ENCODE data around the gene RELT. TPM values are rescaled to one million over a fixed set of nuclear protein-coding genes. Genes with fewer than 3 reads are reported as not detected.

The RELT gene
- total and polyA plus RNA-seq, 3 experiments from 2014 or later, result 7.5 to 23.4 (median 23.4) TPM

DNA sequence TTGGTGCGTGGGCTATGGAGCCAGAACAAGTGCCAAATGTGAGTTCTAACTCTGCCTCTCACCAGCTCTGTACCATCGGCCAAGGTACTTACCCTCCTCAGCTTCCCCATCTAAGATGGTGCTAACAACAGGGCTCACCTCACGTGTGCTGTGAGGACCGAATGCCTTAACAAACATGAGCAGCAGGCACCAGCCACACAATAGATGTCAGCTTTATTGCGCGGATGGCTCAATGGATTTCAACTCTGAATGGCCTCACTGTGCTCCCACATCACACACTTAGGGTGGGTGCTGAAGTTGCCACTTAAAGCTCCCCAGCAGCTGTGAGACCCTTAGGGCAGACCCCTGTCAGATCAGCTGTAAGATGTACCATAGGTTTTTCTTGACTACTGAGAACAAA is 24.1 kb downstream of the RELT start:
- Mint-ChIP-seq H3K9me3 (no peaks in the 10 kb centered on the region), H3K4me1 (no peaks in the 10 kb centered on the region), H3K27me3 (no peaks in the 10 kb centered on the region), H3K4me3 (peak overlapping the region in 1 of 7 donors; percentile 28), H3K27ac (peak overlapping the region; percentile 19 to 81 (median 69)), H3K36me3 (peaks cover 0 to 21% (median 0%) of the 10 kb centered on the region in 3 donors)
- Histone ChIP-seq H3K4me3 (ENCODE audit: low read length) (no peak overlapping the region), H3K36me3 (ENCODE audit: insufficient read depth, low read length) (no peaks in the 10 kb centered on the region), H3K27ac (ENCODE audit: low read depth, low read length) (no peak overlapping the region), H3K4me1 (ENCODE audit: insufficient read depth, low read length) (no peaks in the 10 kb centered on the region), H3K9me3 (ENCODE audit: low read length) (no peaks in the 10 kb centered on the region), H3K27me3 (ENCODE audit: insufficient read depth, low read length, poor library complexity, severe bottlenecking) (no peaks in the 10 kb centered on the region)
- POLR2A ChIA-PET, result interaction anchor here (0.6 kb wide), 1 partner anchor 97 kb away, joined by 3 read pairs; no protein-coding TSS in a partner anchor
- no peak for DNase-seq
- CTCF ChIA-PET, result interaction anchor here (2.3 to 9.1 kb wide), 3 partner anchors 50 to 65 kb away, joined by 5 to 190 read pairs (median 5); no protein-coding TSS in a partner anchor

DNA sequence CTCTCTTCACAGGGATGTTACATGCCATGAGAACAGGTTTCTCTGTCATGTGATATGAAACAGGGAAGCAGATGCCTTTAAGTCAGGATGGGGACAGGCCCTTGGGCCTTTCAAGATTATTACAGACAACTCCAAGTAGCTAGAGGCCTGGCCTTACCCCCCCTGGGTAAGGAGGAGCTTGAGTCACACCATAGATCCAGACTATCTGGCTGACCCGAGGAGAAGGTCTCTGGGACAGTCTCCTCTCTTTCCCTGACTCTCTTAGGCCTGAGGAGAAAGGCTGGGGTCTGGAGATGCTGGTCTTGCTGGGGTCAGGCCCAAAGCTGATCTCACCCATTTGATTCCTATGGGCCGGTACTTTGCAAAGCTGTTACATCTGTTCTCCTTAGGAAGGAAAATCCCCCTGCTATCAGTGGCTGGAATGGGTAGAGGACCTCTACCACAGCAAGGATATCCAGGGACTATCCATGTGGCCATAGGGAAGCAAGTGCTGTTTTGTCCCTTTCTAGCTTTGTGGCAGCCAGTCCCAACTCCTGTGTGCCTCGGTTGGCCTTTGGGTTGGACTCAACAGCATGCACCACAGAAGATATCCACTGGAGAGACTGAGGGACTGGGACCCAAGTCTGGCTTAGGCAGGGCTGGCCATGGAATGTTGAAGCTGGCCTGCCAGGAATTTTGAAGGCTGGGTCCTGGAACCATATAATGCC is 25.2 kb downstream of the RELT start:
- H3K4me3 ChIP-seq (ENCODE audit: low read length), result no peak overlapping the region
- POLR2A ChIA-PET, result no interaction called here
- Mint-ChIP-seq H3K4me1 (no peaks in the 10 kb centered on the region), H3K27me3 (no peaks in the 10 kb centered on the region), H3K27ac (peak overlapping the region in 4 of 8 donors; percentile 26 to 66 (median 52)), H3K4me3 (no peak overlapping the region), H3K9me3 (no peaks in the 10 kb centered on the region), H3K36me3 (peaks cover 0 to 24% (median 0%) of the 10 kb centered on the region in 3 donors)
- DNase-seq, result no peak
- H3K27me3 ChIP-seq (ENCODE audit: insufficient read depth, low read length, poor library complexity, severe bottlenecking), result no peaks in the 10 kb centered on the region
- no peaks in the 10 kb centered on the region for H3K4me1 ChIP-seq (ENCODE audit: insufficient read depth, low read length)
- no peaks in the 10 kb centered on the region for H3K36me3 ChIP-seq (ENCODE audit: insufficient read depth, low read length)
- H3K9me3 ChIP-seq (ENCODE audit: low read length), result no peaks in the 10 kb centered on the region
- no peak overlapping the region for H3K27ac ChIP-seq (ENCODE audit: low read depth, low read length)
- CTCF ChIA-PET, result interaction anchor here (1.5 to 2.7 kb wide), 3 partner anchors 50 to 66 kb away, joined by 3 to 12 read pairs (median 5); no protein-coding TSS in a partner anchor

DNA sequence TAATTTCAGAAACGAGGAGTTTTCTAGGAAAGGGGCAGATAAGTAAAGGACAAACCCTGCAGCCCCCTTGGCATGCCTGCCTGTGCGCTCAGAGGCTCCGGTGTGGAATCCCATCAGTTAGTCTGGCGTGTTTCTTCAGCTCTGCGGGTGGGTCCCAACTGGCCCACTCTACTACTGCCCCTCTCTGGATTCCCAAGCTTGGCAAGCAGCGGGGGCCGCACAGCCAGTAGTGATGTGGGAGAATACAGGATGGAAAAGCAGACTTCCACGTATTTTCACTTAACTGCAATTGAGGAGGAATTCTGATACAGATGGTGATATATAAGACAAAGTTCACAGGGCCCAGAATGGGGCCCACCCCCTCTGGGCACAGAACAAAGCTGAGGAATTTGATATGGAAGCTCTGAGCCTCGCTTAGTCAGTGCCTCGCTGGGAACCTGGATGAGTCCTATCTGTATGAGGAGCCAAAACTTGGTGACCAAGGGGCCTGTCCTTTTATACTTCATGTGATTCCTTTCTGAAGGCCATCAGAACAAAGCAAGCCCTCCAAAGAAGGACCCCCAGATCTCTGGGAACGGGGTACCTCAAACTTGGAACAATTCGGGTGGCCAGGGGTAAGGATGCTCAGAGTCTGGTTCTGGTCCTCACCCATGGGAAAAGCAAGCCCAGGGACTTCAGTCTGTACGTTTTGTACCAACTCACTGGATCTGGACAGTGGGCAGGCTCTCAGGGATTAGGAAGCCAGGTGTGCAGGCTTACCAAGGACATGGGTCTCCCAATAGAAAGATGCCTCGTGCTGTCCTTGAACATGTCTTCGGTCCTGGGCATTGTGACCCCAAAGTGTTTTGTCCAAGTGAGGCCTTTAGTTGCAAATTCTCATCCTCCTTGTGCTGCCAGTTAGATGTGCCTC is 26.0 kb downstream of the RELT start:
- H3K4me1 Mint-ChIP-seq, result no peaks in the 10 kb centered on the region
- no peak overlapping the region for H3K4me3 Mint-ChIP-seq
- Histone ChIP-seq H3K27me3 (ENCODE audit: insufficient read depth, low read length, poor library complexity, severe bottlenecking) (no peaks in the 10 kb centered on the region), H3K4me3 (ENCODE audit: low read length) (no peak overlapping the region), H3K36me3 (ENCODE audit: insufficient read depth, low read length) (no peaks in the 10 kb centered on the region), H3K9me3 (ENCODE audit: low read length) (no peaks in the 10 kb centered on the region), H3K4me1 (ENCODE audit: insufficient read depth, low read length) (no peaks in the 10 kb centered on the region), H3K27ac (ENCODE audit: low read depth, low read length) (no peak overlapping the region)
- ChIA-PET POLR2A (no interaction called here), CTCF (interaction anchor here (0.9 to 2.7 kb wide), 5 partner anchors 9 to 259 kb away, joined by 3 to 12 read pairs (median 3); no protein-coding TSS in a partner anchor)
- H3K27me3 Mint-ChIP-seq, result no peaks in the 10 kb centered on the region
- peak in 1 of 5 donors; percentile 43 for DNase-seq
- H3K9me3 Mint-ChIP-seq, result no peaks in the 10 kb centered on the region
- H3K27ac Mint-ChIP-seq, result peak overlapping the region in 5 of 8 donors; percentile 12 to 80 (median 68)
- H3K36me3 Mint-ChIP-seq, result peaks cover 0 to 25% (median 0%) of the 10 kb centered on the region in 3 donors

DNA sequence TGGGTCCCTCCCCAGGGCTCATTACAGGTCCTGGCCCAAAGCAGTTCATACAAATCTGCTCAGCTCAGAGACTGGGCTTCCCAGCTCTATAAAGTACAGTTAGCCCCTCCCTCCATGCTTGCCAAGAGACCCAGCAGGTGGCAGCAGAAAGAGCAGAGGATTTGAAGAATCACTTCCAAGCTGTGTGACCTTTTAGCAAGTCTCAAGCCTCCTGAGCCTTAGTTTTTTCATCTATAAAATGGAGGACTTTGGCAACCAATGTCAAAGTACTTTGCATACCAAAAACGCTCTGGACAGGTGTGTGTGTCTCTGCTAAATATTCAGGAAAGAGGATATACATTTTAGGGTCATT is 26.6 kb downstream of the RELT start:
- Histone ChIP-seq H3K27me3 (ENCODE audit: insufficient read depth, low read length, poor library complexity, severe bottlenecking) (no peaks in the 10 kb centered on the region), H3K4me3 (ENCODE audit: low read length) (no peak overlapping the region), H3K27ac (ENCODE audit: low read depth, low read length) (no peak overlapping the region), H3K4me1 (ENCODE audit: insufficient read depth, low read length) (no peaks in the 10 kb centered on the region), H3K9me3 (ENCODE audit: low read length) (no peaks in the 10 kb centered on the region), H3K36me3 (ENCODE audit: insufficient read depth, low read length) (no peaks in the 10 kb centered on the region)
- H3K36me3 Mint-ChIP-seq, result peaks cover 0 to 27% (median 0%) of the 10 kb centered on the region in 3 donors
- CTCF ChIA-PET, result interaction anchor here (0.9 to 2.7 kb wide), 4 partner anchors 9 to 259 kb away, joined by 3 to 12 read pairs (median 3); no protein-coding TSS in a partner anchor
- DNase-seq, result peak in 1 of 5 donors; percentile 41
- H3K4me1 Mint-ChIP-seq, result no peaks in the 10 kb centered on the region
- H3K27me3 Mint-ChIP-seq, result no peaks in the 10 kb centered on the region
- no peaks in the 10 kb centered on the region for H3K9me3 Mint-ChIP-seq
- H3K27ac Mint-ChIP-seq, result peak overlapping the region in 5 of 8 donors; percentile 46 to 80 (median 68)
- POLR2A ChIA-PET, result no interaction called here
- no peak overlapping the region for H3K4me3 Mint-ChIP-seq

DNA sequence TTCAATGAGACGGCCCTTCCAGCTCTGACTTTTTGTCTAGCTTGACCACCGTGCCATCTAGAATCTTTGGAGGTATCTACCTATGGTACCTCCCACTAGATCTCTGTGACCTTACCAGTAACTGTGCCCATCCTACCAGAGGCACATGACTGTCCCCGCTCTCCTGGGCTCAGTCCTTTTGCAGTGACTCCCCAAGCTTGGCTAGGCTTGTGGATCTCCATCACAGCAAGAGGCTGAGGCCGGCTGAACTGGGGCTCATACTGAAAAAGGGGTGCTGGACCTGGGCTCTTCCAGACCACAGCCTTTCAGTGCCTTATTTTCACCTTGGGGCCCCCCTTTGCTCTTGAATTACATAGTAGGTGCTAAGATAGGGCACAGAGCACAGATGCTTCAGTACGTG is 27.3 kb downstream of the RELT start:
- Histone ChIP-seq H3K27me3 (ENCODE audit: insufficient read depth, low read length, poor library complexity, severe bottlenecking) (no peaks in the 10 kb centered on the region), H3K9me3 (ENCODE audit: low read length) (no peaks in the 10 kb centered on the region), H3K4me3 (ENCODE audit: low read length) (no peak overlapping the region), H3K27ac (ENCODE audit: low read depth, low read length) (no peak overlapping the region), H3K4me1 (ENCODE audit: insufficient read depth, low read length) (no peaks in the 10 kb centered on the region), H3K36me3 (ENCODE audit: insufficient read depth, low read length) (no peaks in the 10 kb centered on the region)
- H3K4me1 Mint-ChIP-seq, result no peaks in the 10 kb centered on the region
- H3K27me3 Mint-ChIP-seq, result no peaks in the 10 kb centered on the region
- H3K4me3 Mint-ChIP-seq, result no peak overlapping the region
- H3K36me3 Mint-ChIP-seq, result peaks cover 0 to 30% (median 2%) of the 10 kb centered on the region in 3 donors
- H3K9me3 Mint-ChIP-seq, result no peaks in the 10 kb centered on the region
- H3K27ac Mint-ChIP-seq, result peak overlapping the region in 3 of 8 donors; percentile 34 to 76 (median 56)
- CTCF ChIA-PET, result interaction anchor here (0.9 to 2.7 kb wide), 3 partner anchors 8 to 52 kb away, joined by 3 to 12 read pairs (median 3); no protein-coding TSS in a partner anchor
- POLR2A ChIA-PET, result no interaction called here
- peak in 1 of 5 donors; percentile 30 for DNase-seq

DNA sequence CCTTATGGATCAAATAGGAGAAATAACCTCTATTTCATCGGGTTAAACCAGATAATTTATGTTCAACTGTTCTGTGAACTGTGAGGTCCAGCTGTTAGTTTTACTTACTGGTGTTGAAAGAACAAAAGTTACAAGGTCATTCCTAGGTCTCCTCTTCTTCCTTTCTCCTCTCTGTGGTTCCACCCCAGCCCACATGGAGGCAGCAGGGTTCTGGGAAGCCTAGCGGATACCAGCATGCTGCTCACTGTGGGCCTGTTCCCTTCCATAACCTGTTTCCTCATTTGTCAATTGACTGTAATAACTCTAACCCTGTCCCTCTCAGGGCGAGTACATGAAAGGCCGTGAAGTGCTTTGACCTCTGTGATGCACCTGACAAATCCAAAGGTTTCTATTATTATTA is 27.8 kb downstream of the RELT start:
- Mint-ChIP-seq H3K36me3 (peaks cover 0 to 34% (median 5%) of the 10 kb centered on the region in 3 donors), H3K4me1 (no peaks in the 10 kb centered on the region), H3K27ac (peak overlapping the region in 1 of 8 donors; percentile 34), H3K27me3 (no peaks in the 10 kb centered on the region), H3K9me3 (no peaks in the 10 kb centered on the region), H3K4me3 (no peak overlapping the region)
- Histone ChIP-seq H3K27me3 (ENCODE audit: insufficient read depth, low read length, poor library complexity, severe bottlenecking) (no peaks in the 10 kb centered on the region), H3K9me3 (ENCODE audit: low read length) (no peaks in the 10 kb centered on the region), H3K27ac (ENCODE audit: low read depth, low read length) (no peak overlapping the region), H3K4me3 (ENCODE audit: low read length) (no peak overlapping the region), H3K4me1 (ENCODE audit: insufficient read depth, low read length) (no peaks in the 10 kb centered on the region), H3K36me3 (ENCODE audit: insufficient read depth, low read length) (no peaks in the 10 kb centered on the region)
- ChIA-PET CTCF (no interaction called here), POLR2A (no interaction called here)
- DNase-seq, result no peak

DNA sequence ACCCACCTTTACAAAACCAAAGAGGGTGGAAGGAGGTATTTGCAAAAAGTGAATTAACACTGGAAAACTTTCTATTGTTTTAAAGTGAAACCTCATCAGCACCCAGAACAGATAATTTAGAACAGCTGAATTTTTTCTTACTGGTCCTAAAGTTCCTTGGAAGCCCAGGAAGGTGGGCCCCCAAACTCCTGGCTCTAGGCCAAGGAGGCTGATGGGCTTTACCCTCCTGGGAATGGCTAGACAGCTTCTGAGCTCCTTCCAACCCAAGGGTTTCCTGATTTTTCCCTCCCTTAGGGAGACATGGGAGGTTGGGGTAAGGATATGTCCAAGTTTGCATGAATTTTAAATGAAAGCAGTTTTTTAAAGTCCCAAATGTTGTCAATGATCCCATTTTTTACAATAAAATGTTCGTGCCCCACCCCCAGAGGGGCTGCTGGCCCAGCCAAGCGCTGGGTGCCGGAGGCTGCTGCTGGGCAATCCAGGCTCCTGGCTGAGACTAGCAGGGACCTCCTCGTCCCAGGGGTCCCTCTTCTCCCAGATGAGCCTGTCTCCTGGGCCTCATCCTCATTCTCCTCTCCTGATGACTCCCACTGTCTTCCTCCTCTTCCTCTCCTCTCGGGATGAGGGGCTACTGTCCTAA is 28.4 kb downstream of the RELT start:
- no peak overlapping the region for H3K27ac ChIP-seq (ENCODE audit: low read depth, low read length)
- H3K4me1 Mint-ChIP-seq, result no peaks in the 10 kb centered on the region
- no peak overlapping the region for H3K4me3 Mint-ChIP-seq
- no peak for DNase-seq
- H3K4me1 ChIP-seq (ENCODE audit: insufficient read depth, low read length), result no peaks in the 10 kb centered on the region
- ChIA-PET CTCF (no interaction called here), POLR2A (no interaction called here)
- H3K27ac Mint-ChIP-seq, result peak overlapping the region in 3 of 8 donors; percentile 34 to 78 (median 70)
- no peaks in the 10 kb centered on the region for H3K9me3 ChIP-seq (ENCODE audit: low read length)
- no peaks in the 10 kb centered on the region for H3K9me3 Mint-ChIP-seq
- H3K27me3 Mint-ChIP-seq, result no peaks in the 10 kb centered on the region
- H3K36me3 Mint-ChIP-seq, result peaks cover 0 to 40% (median 5%) of the 10 kb centered on the region in 3 donors
- no peaks in the 10 kb centered on the region for H3K27me3 ChIP-seq (ENCODE audit: insufficient read depth, low read length, poor library complexity, severe bottlenecking)
- H3K4me3 ChIP-seq (ENCODE audit: low read length), result no peak overlapping the region
- H3K36me3 ChIP-seq (ENCODE audit: insufficient read depth, low read length), result no peaks in the 10 kb centered on the region

Measured in CD8-positive, alpha-beta memory T cell (primary cell).